ENCODE results near the gene APCDD1. TPM values are rescaled to one million over a fixed set of nuclear protein-coding genes. Genes with fewer than 3 reads are reported as not detected.

APCDD1 gene
- total and polyA plus RNA-seq, 7 experiments from 2014 or later, result 0.16 to 0.81 TPM; not detected in 5

- DNase-seq (no peak), ATAC-seq (no peak)
- intact Hi-C loops (cut with micrococcal nuclease), result no loop called here
- ChIA-PET CTCF (no interaction called here), POLR2A (no interaction called here)
- H3K9me3 ChIP-seq (ENCODE audit: control insufficient read depth in 2 of 3, low read length in 3 of 3), result no peaks in the 10 kb centered on the region
- H3K27ac Mint-ChIP-seq, result no peak overlapping the region
- no peaks in the 10 kb centered on the region for H3K4me1 ChIP-seq (ENCODE audit: control insufficient read depth in 2 of 2, insufficient read depth in 2 of 2, low read length in 2 of 2)
- H3K9me3 Mint-ChIP-seq, result peaks cover 0 to 1% (median 0%) of the 10 kb centered on the region in 11 donors
- H3K4me3 ChIP-seq (ENCODE audit: low read length), result no peak overlapping the region
- peaks cover under 1 to 12% (median 4%) of the 10 kb centered on the region in 7 donors for H3K4me1 Mint-ChIP-seq
- H3K4me3 Mint-ChIP-seq, result no peak overlapping the region
- peaks cover 0 to 5% (median 0%) of the 10 kb centered on the region in 5 donors for H3K27me3 Mint-ChIP-seq
- H3K36me3 Mint-ChIP-seq, result no peaks in the 10 kb centered on the region
- H3K36me3 ChIP-seq (ENCODE audit: control insufficient read depth in 2 of 3, insufficient read depth in 3 of 3, low read length in 3 of 3), result no peaks in the 10 kb centered on the region
- H3K27me3 ChIP-seq (ENCODE audit: control insufficient read depth in 2 of 2, insufficient read depth in 2 of 2, low read length in 2 of 2), result no peaks in the 10 kb centered on the region
- no peak overlapping the region for H3K27ac ChIP-seq (ENCODE audit: low read depth, low read length)
Observed at GRCh38 chr18:10485475-10485874, 31.0 kb downstream of the APCDD1 start.

GRCh38 chr18:10486362-10486761, 31.9 kb downstream of the APCDD1 start:
- CTCF ChIA-PET, result no interaction called here
- H3K4me1 ChIP-seq (ENCODE audit: control insufficient read depth in 2 of 2, insufficient read depth in 2 of 2, low read length in 2 of 2), result no peaks in the 10 kb centered on the region
- Mint-ChIP-seq H3K4me3 (no peak overlapping the region), H3K36me3 (no peaks in the 10 kb centered on the region), H3K4me1 (peaks cover 2 to 16% (median 10%) of the 10 kb centered on the region in 7 donors), H3K27me3 (peaks cover 0 to 5% (median 0%) of the 10 kb centered on the region in 5 donors), H3K9me3 (peaks cover 0 to 1% (median 0%) of the 10 kb centered on the region in 11 donors), H3K27ac (peak overlapping the region in 1 of 9 donors; percentile 20)
- ATAC-seq, result no peak
- POLR2A ChIA-PET, result no interaction called here
- H3K9me3 ChIP-seq (ENCODE audit: control insufficient read depth in 2 of 3, low read length in 3 of 3), result no peaks in the 10 kb centered on the region
- H3K27ac ChIP-seq (ENCODE audit: low read depth, low read length), result no peak overlapping the region
- no peak for DNase-seq
- no peaks in the 10 kb centered on the region for H3K27me3 ChIP-seq (ENCODE audit: control insufficient read depth in 2 of 2, insufficient read depth in 2 of 2, low read length in 2 of 2)
- intact Hi-C loops (cut with micrococcal nuclease), result no loop called here
- no peak overlapping the region for H3K4me3 ChIP-seq (ENCODE audit: low read length)
- no peaks in the 10 kb centered on the region for H3K36me3 ChIP-seq (ENCODE audit: control insufficient read depth in 2 of 3, insufficient read depth in 3 of 3, low read length in 3 of 3)

- Histone ChIP-seq H3K27me3 (ENCODE audit: control insufficient read depth in 2 of 2, insufficient read depth in 2 of 2, low read length in 2 of 2) (no peaks in the 10 kb centered on the region), H3K27ac (ENCODE audit: low read depth, low read length) (no peak overlapping the region), H3K36me3 (ENCODE audit: control insufficient read depth in 2 of 3, insufficient read depth in 3 of 3, low read length in 3 of 3) (no peaks in the 10 kb centered on the region), H3K4me3 (ENCODE audit: low read length) (no peak overlapping the region), H3K9me3 (ENCODE audit: control insufficient read depth in 2 of 3, low read length in 3 of 3) (no peaks in the 10 kb centered on the region), H3K4me1 (ENCODE audit: control insufficient read depth in 2 of 2, insufficient read depth in 2 of 2, low read length in 2 of 2) (no peaks in the 10 kb centered on the region)
- H3K27ac Mint-ChIP-seq, result no peak overlapping the region
- ATAC-seq, result no peak
- no peak overlapping the region for H3K4me3 Mint-ChIP-seq
- DNase-seq, result no peak
- peaks cover 2 to 16% (median 10%) of the 10 kb centered on the region in 7 donors for H3K4me1 Mint-ChIP-seq
- ChIA-PET CTCF (no interaction called here), POLR2A (no interaction called here)
- H3K9me3 Mint-ChIP-seq, result peaks cover 0 to 1% (median 0%) of the 10 kb centered on the region in 11 donors
- peaks cover 0 to 5% (median 0%) of the 10 kb centered on the region in 5 donors for H3K27me3 Mint-ChIP-seq
- H3K36me3 Mint-ChIP-seq, result no peaks in the 10 kb centered on the region
- intact Hi-C loops (cut with micrococcal nuclease), result no loop called here
Observed at GRCh38 chr18:10487154-10487553, 32.7 kb downstream of the APCDD1 start.

GRCh38 chr18:10488017-10488416, 33.6 kb downstream of the APCDD1 start:
- Mint-ChIP-seq H3K9me3 (peaks cover 0 to 1% (median 0%) of the 10 kb centered on the region in 11 donors), H3K27me3 (peaks cover 0 to 5% (median 0%) of the 10 kb centered on the region in 5 donors), H3K27ac (no peak overlapping the region), H3K36me3 (no peaks in the 10 kb centered on the region), H3K4me3 (no peak overlapping the region), H3K4me1 (peaks cover 2 to 13% (median 10%) of the 10 kb centered on the region in 7 donors)
- intact Hi-C loops (cut with micrococcal nuclease), result no loop called here
- Histone ChIP-seq H3K27ac (ENCODE audit: low read depth, low read length) (no peak overlapping the region), H3K4me3 (ENCODE audit: low read length) (no peak overlapping the region), H3K4me1 (ENCODE audit: control insufficient read depth in 2 of 2, insufficient read depth in 2 of 2, low read length in 2 of 2) (no peaks in the 10 kb centered on the region), H3K27me3 (ENCODE audit: control insufficient read depth in 2 of 2, insufficient read depth in 2 of 2, low read length in 2 of 2) (no peaks in the 10 kb centered on the region), H3K9me3 (ENCODE audit: control insufficient read depth in 2 of 3, low read length in 3 of 3) (no peaks in the 10 kb centered on the region), H3K36me3 (ENCODE audit: control insufficient read depth in 2 of 3, insufficient read depth in 3 of 3, low read length in 3 of 3) (no peaks in the 10 kb centered on the region)
- ChIA-PET CTCF (interaction anchor here (0.6 to 0.9 kb wide), 2 partner anchors 13 to 33 kb away, joined by 3 to 4 read pairs; no protein-coding TSS in a partner anchor), POLR2A (no interaction called here)
- ATAC-seq, result no peak
- no peak for DNase-seq

GRCh38 chr18:10490401-10491165, 36.1 kb downstream of the APCDD1 start:
- no peak overlapping the region for H3K4me3 ChIP-seq (ENCODE audit: low read length)
- Mint-ChIP-seq H3K27ac (peak overlapping the region in 4 of 9 donors; percentile 44 to 85 (median 62)), H3K4me3 (no peak overlapping the region), H3K27me3 (peaks cover 0 to 1% (median 0%) of the 10 kb centered on the region in 5 donors), H3K36me3 (no peaks in the 10 kb centered on the region), H3K9me3 (no peaks in the 10 kb centered on the region), H3K4me1 (peaks cover 0 to 11% (median 9%) of the 10 kb centered on the region in 7 donors)
- H3K4me1 ChIP-seq (ENCODE audit: control insufficient read depth in 2 of 2, insufficient read depth in 2 of 2, low read length in 2 of 2), result no peaks in the 10 kb centered on the region
- H3K36me3 ChIP-seq (ENCODE audit: control insufficient read depth in 2 of 3, insufficient read depth in 3 of 3, low read length in 3 of 3), result no peaks in the 10 kb centered on the region
- H3K27ac ChIP-seq (ENCODE audit: low read depth, low read length), result no peak overlapping the region
- H3K27me3 ChIP-seq (ENCODE audit: control insufficient read depth in 2 of 2, insufficient read depth in 2 of 2, low read length in 2 of 2), result no peaks in the 10 kb centered on the region
- peak; percentile 98 for ATAC-seq
- peak; percentile 23 to 69 (median 60) for DNase-seq
- CTCF ChIA-PET, result no interaction called here
- POLR2A ChIA-PET, result no interaction called here
- intact Hi-C loops (cut with micrococcal nuclease), result loop anchor here in 1 of 2 donors (1.0 kb wide), 1 partner anchor 35 kb away; no protein-coding TSS in a partner anchor
- no peaks in the 10 kb centered on the region for H3K9me3 ChIP-seq (ENCODE audit: control insufficient read depth in 2 of 3, low read length in 3 of 3)

GRCh38 chr18:10495936-10496335, 41.5 kb downstream of the APCDD1 start:
- no peak overlapping the region for H3K4me3 Mint-ChIP-seq
- H3K9me3 ChIP-seq (ENCODE audit: control insufficient read depth in 2 of 3, low read length in 3 of 3), result no peaks in the 10 kb centered on the region

More at GRCh38 chr18:10495936-10496335, 41.5 kb downstream of the APCDD1 start:
- ATAC-seq (no peak), DNase-seq (no peak)
- peaks cover 0 to 2% (median 0%) of the 10 kb centered on the region in 11 donors for H3K9me3 Mint-ChIP-seq
- peaks cover 1 to 10% (median 7%) of the 10 kb centered on the region in 7 donors for H3K4me1 Mint-ChIP-seq
- Histone ChIP-seq H3K36me3 (ENCODE audit: control insufficient read depth in 2 of 3, insufficient read depth in 3 of 3, low read length in 3 of 3) (no peaks in the 10 kb centered on the region), H3K27me3 (ENCODE audit: control insufficient read depth in 2 of 2, insufficient read depth in 2 of 2, low read length in 2 of 2) (no peaks in the 10 kb centered on the region), H3K27ac (ENCODE audit: low read depth, low read length) (no peak overlapping the region), H3K4me3 (ENCODE audit: low read length) (no peak overlapping the region), H3K4me1 (ENCODE audit: control insufficient read depth in 2 of 2, insufficient read depth in 2 of 2, low read length in 2 of 2) (no peaks in the 10 kb centered on the region)
- no peaks in the 10 kb centered on the region for H3K36me3 Mint-ChIP-seq
- intact Hi-C loops (cut with micrococcal nuclease), result no loop called here
- CTCF ChIA-PET, result no interaction called here
- H3K27ac Mint-ChIP-seq, result no peak overlapping the region
- POLR2A ChIA-PET, result no interaction called here
- peaks cover 0 to 9% (median 6%) of the 10 kb centered on the region in 5 donors for H3K27me3 Mint-ChIP-seq
